ENCODE measurements around the gene NLRC3.
"Not testable (repeated sequence)": the region's sequence is repeated elsewhere in the genome, so short reads cannot be mapped to it uniquely, and the experiment has no call there.

NLRC3 gene, protein sequence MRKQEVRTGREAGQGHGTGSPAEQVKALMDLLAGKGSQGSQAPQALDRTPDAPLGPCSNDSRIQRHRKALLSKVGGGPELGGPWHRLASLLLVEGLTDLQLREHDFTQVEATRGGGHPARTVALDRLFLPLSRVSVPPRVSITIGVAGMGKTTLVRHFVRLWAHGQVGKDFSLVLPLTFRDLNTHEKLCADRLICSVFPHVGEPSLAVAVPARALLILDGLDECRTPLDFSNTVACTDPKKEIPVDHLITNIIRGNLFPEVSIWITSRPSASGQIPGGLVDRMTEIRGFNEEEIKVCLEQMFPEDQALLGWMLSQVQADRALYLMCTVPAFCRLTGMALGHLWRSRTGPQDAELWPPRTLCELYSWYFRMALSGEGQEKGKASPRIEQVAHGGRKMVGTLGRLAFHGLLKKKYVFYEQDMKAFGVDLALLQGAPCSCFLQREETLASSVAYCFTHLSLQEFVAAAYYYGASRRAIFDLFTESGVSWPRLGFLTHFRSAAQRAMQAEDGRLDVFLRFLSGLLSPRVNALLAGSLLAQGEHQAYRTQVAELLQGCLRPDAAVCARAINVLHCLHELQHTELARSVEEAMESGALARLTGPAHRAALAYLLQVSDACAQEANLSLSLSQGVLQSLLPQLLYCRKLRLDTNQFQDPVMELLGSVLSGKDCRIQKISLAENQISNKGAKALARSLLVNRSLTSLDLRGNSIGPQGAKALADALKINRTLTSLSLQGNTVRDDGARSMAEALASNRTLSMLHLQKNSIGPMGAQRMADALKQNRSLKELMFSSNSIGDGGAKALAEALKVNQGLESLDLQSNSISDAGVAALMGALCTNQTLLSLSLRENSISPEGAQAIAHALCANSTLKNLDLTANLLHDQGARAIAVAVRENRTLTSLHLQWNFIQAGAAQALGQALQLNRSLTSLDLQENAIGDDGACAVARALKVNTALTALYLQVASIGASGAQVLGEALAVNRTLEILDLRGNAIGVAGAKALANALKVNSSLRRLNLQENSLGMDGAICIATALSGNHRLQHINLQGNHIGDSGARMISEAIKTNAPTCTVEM

DNA sequence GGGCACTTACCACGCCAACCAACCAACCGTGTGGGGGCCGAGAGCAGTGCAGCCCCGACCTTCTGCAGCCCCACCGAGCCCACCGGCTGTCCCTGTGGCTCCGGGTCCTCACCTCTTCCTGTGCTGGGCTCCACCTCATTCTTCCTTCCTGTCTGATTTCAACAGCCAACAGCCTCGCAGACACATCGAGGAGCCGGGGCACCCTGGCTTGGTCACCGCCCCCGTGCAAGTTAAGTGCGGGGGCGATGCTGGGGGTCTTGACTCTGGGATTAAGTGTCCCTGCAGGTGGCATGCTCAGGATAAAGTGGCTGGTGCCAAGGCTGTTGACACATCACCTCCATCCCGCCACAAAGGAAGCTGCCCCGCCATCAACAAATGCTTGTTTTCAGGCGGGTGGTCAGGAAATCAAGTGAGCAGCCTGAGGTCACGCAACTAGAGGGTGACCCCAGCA, at the start of gene NLRC3:
Gene NLRC3 (minus strand): TSS at position 102 of the 451 bp plus-strand sequence. CDS start 12,367 bp downstream, outside the sequence.
- DNase-seq (ENCODE audit: low read depth in 2 of 2) = peak; percentile 20 to 28

DNA sequence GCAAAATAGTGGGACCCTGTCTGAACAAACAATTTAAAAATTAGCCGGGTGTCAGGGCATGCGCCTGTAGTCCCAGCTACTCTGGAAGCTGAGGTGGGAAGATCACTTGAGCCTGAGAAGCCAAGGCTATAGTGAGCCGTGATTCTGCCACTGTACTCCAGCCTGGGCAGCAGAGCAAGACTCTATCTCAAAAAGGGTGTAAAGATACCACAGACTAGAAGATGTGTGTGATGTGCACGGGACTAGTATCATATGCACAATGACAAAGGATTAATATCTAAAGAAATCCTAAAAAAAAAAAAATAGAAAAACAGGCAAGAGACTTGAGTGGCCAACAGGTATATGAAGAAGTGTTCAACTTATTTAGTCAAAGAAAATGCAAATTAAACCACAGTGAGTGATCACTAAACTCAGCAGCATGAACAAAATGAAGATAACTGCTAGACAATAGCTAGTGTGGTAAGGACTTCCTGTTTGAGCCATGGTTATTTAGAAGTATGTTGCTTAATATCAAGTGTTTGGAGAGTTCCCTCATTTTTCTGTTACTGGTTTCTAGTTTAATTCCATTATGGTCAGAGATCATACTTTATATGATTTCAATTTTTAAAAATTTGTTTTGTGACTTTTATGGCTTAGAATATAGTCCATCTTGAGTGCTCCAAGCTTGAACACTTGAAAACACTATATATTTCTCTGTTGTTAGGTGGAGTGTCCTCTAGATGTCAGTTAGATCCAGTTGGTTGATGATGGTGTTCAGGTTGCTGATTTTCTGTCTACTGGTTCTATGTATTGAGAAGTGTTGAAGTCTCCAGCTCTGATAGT, 48.9 kb upstream of the NLRC3 start:
- DNase-seq (ENCODE audit: low read depth in 2 of 2) = no peak

DNA sequence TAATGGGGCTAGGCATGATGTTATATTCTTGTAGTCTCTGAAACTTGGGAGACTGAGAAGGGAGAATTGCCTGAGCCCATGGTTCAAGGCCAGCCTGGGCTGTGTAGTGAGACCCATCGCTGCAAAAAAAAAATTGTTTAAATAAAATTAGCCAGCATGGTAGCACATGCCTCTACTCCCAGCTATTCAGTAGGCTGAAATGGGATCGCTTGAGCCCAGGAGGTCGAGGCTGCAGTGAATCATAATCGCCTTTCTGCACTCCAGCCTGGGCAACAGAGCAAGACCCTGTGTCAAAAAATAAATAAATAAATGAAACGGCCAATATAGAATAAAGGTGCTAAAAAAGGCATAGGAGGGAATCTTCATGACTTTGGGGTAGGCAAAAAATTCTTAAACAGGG, 48.1 kb upstream of the NLRC3 start:
- no peak for DNase-seq (ENCODE audit: low read depth in 2 of 2)

DNA sequence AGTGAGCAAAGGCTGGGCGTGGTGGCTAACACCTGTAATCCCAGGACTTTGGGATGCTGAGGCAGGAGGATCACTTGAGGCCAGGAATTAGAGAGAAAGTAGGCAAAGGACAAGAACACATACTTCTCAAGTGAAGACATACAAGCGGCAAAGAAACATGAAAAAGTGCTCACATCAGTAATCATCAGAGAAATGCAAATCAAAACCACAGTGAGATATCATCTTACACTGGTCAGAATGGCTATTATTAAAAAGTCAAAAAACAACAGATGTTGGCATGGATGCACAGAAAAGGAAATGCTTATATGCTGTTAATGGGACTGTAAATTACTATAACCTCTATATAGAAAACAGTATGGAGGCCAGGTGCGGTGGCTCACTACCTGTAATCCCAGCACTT, 46.4 kb upstream of the NLRC3 start:
- no peak for DNase-seq (ENCODE audit: low read depth in 2 of 2)

DNA sequence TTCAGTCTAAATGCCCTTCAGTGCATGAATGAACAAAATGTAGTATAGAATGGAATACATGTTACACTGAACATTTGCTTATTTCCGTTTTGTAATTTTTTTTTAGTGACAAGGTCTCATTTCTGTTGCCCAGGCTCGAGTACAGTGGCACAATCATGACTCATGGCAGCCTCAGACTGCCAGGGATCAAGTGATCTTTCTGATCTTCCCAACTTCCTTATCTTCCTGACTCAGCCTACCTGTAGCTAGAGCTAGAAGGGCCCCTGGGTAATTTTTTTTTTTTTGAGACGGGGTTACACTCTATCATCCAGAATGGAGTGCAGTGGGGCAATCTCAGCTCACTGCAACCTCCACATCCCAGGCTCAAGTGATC, 41.6 kb upstream of the NLRC3 start:
- no peak for DNase-seq (ENCODE audit: low read depth in 2 of 2)

DNA sequence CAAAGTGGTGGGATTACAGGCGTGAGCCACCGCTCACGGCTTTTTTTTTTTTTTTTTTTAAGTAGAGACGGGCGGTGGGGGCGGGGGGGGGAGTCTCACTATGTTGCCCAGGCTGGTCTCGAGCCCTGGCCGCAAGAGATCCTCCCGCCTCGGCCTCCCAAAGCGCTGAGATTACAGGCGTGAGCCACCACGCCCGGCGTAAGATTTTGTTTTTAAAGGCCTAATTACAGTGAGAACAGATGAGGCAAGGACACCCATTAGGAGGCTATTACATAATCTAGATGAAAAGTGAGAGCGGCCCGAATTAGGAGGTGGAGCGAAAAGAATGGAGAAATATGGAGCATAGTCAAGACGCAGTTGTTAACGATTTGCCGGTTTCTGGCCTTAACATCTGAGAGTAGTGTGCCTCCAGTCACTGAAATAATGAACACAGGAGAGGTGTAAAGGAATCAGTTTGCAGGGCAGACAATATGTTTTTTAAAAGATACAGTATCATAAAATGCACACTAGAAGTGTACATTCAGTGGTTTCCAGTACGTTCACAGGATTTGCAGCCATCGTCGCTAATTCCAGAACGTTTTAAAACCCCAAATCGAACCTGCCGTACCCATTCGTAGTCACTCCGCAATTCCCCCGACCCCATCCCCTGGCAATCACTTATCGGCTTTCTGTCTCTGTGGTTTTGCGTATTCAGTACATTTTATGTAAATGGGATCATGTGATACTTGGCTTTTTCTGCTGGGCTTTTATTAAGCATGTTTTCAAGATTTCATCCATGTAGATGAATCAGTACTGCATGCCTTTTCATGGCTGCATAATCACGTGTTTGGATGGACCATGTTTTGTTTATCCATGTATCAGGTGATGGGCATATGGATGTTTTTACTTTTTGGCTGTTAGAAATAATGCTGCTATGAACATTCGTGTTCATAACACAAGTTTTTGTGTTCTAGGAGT, 35.6 kb upstream of the NLRC3 start:
- DNase-seq (ENCODE audit: low read depth in 2 of 2) = no peak

DNA sequence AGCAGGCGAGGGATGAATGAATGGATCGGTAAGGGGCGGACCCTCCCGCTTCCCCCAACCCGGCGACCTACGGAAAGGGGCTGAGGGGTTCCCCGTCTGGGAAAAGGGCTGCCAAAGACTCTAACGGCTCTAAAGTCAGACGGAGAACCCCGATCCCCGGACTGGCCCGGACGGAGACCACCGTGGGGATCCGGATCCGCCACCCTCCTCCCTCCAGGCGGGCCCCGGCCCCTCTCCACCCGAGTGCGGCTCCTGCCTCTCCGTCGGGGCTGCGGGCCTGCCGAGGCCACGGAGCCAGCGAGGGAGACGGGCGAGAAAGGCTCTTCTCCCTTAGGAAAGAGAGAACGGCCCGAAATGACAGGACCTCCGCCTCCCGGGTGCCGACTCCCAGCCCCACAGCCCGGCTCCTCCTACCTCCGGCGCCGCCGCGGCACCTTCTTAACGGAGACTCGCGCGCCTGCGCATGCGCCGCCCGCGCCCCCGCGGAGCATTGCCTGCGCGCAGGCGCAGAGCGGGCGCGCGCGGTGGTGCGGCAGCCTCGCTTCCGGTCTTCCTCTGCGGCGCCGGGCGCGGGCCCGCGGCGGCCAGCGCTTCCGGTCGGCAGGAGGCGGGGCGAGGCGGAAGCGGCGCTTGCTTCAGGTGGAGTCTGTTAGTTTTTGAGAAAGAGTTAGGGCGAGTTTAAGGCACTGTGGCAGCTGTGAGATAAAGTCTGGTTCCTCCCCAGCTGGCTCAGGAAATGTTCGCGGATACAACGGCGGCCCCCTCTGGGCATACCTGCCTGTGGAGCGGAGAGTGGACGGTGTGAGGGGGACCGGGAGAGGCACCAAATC, 34.2 kb upstream of the NLRC3 start, which contains the start of gene SLX4:
Gene SLX4 (minus strand): TSS at position 461 of the 830 bp plus-strand sequence. CDS start 2,642 bp downstream, outside the sequence.
- DNase-seq (ENCODE audit: low read depth in 2 of 2) = peak; percentile 81 to 86

DNA sequence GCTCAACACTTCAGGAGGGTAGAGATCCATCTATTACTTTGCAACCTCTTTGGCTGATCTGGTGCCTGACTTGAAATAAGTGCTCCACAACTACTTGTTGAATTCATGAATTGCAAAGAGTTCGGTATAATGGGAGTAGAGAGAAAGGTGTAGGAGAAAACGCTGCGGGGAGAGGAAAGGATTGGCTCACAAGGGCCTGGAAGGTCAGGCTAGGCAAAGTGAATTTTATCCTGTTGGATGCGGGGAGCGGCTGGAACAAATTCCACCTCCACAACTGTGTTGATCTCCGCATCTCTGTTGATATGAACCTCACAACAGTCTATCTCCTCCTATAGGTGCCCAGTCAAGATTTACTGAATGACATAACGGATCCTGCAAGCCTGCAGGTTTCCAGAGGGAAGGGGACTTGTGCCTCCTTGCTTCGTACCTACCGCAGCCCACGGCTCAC, 33.5 kb upstream of the NLRC3 start:
- DNase-seq (ENCODE audit: low read depth in 2 of 2) = no peak

DNA sequence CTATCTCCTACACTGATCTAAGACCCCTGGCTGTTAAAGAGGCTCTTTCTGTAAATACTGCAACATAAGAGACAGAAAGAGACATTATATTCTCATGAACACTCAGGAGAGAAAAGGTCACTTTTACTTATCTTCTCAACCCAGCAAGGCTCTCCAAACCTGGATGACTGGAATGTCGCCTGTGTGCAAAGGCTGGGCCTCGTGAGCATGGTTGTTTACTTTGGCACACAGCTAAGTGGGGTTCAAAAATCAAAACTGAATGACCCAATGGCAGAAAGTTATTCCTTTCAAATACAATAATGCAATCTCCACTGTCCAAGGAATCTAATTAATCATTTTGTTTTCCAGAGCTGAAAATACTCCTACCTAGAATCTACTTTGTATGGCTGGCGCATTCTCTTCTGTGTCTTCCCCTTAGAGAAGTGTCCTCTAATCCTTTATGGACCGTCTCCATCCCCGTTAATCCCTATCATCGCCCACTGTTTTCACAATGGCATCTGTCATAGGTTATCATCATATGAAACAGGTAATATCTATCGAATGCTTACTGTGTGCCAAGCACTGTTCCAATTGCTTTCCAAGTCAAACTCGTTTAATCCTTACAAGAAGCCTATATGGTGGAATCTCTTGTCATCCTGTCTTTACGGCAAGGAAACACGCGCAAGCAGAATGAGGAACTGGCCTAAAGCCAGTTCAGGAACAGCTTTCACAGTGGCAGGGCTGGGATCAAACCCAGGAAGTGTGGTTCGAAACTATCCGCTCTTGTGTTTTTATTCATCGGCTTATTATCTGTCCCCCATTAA, 32.9 kb upstream of the NLRC3 start:
- no peak for DNase-seq (ENCODE audit: low read depth in 2 of 2)

DNA sequence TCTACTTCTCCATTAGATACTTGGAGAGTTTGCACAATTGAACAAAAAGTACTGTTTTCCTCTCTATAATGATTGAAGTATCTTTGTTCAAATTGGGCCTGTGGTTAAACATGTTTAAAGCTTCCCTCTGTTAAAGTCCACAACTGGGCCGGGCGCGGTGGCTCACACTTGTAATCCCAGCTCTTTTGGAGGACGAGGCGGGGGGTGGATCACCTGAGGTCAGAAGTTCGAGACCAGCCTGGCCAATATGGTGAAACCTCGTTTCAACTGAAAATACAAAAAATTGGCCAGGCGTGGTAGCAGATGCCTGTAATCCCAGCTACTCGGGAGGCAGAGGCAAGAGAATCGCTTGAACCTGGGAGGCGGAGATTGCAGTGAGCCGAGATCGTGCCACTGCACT, 31.8 kb upstream of the NLRC3 start:
- not testable (repeated sequence) for DNase-seq (ENCODE audit: low read depth in 2 of 2)

DNA sequence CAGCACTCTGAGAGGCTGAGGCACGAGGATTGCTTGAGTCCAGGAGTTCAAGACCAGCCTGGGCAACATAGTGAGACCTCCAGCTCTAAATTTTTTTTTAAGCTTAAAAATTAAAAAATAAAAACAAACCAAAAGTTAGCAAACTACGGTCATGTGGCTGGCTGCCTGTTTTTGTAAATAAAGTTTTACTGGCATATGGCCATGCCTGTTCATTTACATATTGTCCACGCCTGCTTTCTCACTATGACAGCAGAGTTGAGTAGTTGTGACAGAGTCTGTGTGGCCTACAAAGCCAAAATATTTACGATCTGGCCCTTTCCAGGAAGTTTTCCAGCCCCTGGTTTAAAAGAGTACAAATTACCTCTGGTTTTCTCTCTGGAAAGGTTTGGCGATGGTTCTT, 30.9 kb upstream of the NLRC3 start:
- no peak for DNase-seq (ENCODE audit: low read depth in 2 of 2)

DNA sequence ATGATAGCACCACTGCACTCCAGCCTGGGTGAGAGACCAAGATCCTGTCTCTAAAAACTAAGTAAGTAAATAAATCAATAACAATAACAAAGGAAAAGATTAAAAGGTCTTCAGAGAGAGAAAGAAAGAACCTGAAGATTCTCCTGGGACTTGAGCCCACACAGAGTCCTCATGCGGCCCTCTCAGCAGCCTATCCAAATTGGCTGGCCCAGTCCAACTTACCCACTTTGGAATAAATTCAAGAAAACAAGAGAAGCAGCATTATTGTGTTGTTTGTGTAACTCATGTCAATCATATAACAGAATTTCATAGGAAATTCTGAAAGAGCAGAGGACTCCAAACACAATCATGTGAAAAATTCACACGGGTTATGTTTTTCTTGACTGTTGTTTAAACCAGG, 30.4 kb upstream of the NLRC3 start:
- no peak for DNase-seq (ENCODE audit: low read depth in 2 of 2)

DNA sequence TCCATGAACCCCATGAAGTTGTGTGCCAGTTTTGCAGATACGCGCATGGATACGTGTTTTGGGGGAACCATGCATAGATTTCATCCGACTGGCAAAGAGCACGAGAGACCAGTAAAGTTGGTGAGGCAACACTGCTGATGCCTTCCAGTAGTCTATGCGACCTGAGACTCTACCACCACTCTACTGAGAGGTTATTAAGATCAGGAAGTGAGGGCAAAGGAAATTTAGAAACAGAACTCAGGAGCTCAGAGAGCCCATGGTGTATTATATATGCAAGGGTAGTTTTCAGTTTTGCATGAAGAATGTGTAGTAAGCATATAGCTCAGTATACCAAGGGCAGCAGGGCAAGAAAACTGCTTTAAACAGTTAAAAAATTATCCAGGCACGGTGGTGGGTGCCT, 30.0 kb upstream of the NLRC3 start:
- no peak for DNase-seq (ENCODE audit: low read depth in 2 of 2)

DNA sequence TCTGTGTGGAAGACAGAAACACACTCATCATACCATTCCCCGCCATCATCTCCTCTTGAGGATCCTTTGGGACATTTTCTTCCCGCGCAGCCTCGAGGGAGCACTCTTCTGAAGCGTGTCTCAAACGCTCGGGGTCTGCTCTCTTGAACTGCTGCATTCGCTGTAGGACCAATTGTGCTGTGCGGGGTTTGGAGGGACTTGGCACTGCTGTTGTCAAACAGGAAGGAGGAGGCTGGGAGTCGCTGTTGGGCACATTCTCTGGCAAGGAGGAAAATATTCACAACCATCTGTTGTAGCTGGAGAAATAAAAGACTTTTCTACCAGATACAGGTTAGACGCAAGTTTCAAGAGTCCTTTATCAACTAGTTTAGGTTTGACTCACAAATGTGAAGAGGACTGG, 29.2 kb upstream of the NLRC3 start:
- DNase-seq (ENCODE audit: low read depth in 2 of 2) = no peak

DNA sequence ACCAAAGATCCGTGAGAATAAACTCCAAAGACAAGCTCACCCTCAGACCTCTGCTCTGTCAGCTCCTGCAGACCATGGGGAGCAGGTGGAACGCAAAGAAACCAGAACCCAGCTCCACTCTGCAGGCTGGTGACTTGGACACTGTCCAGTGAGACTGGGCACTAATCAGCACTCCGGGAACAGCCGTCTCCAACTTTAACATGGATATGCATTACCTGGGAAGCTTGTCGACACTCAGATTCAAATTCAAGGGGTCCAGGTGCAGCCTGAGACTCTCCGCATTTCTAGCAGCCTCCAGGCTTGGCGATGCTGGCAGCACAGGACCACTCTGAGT, 25.1 kb upstream of the NLRC3 start:
- DNase-seq (ENCODE audit: low read depth in 2 of 2) = no peak

DNA sequence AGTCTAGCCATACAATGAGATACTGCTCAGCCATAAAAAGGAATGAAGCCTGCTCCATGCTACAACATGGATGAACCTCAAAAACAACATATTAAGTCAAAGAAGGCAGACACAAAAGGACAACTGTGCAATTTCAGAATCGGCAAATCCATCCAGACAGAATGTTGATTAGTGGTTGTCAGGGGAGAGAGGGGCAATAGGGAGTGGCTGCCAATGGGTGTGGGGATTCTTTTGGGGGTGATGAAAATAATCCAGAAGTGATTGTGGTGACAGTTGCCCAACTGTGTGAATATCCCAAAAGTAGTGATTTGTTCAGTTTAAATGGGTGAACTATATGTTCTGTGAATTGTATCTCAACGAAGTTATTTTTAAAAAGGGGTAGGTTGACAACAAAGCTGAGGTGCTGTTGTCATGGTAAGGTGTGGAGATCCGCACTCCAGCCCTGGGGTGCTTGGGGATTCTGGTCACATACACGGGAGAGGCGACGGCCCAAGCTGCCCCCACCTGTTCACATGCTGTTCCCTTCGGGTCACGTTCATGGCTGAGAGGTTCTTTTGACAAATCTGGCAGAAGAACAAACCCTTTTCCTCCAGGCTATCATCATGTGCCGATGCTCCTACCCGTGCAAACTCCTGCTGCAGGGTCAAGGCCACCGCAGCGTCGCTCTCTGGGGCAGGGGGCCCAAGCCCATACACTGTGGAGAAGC, 24.6 kb upstream of the NLRC3 start:
- DNase-seq (ENCODE audit: low read depth in 2 of 2) = no peak

DNA sequence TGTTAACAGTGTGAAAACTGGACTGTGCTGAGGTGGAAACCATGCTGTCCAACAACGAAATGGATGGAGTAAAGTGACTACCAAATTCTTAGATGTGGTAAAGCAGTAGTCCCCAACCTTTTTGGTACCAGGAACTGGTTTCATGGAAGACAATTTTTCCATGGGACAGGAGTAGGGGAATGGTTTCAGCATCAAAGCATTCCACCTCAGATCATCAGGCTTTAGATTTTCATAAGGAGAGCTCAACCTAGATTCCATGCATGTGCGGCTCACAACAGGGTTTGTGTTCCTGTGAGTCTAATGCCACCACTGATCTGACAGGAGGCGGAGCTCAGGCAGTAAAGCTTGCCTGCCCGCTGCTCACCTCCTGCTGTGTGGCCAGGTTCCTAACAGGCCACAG, 22.7 kb upstream of the NLRC3 start:
- no peak for DNase-seq (ENCODE audit: low read depth in 2 of 2)

DNA sequence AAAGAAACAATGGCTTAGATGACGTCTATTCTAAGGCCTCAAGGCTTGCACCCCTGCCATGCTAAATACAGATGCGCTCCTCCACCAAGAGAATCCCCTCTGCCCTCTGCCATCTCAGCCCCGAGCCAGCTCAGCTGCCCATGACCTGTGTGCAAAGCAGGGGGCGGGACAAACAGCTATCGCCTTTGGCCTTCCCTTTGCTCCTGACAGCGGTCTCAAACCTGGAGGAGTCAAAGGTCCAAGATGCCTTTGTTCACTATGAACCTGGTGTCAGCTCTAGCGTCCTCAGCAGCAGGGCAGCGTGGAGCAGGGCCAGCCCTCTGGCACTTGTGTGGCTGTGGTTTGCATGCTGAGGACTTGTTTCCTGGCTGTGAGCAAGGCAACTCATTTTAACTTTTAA, 21.9 kb upstream of the NLRC3 start:
- no peak for DNase-seq (ENCODE audit: low read depth in 2 of 2)
